ENCODE measurements around the gene KRTAP10-2.
"Not testable (repeated sequence)": the region's sequence is repeated elsewhere in the genome, so short reads cannot be mapped to it uniquely, and the experiment has no call there.

Gene KRTAP10-2

GRCh38 chr21:44582055-44582454 is 30.8 kb upstream of the KRTAP10-2 start:
- DNase-seq: no peak

DNA sequence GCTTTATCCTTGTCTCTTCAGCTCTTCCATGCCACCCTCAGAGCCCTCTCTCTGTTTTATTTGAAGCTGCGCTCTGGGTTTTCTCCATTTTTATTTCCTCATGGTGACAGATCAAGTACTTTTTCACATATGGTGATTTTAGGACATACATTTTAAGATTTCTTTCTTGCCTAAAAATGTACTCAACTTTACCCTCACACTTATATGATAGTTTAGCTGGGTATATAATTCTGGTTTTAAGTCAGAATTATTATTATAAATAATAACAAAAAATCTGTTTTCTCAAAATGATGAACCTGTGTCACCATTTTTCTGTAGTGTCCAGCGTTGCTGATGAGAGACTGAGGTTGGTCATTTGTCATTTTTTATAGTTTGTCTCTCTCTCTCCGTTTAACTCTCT is 29.9 kb upstream of the KRTAP10-2 start:
- DNase-seq: no peak

- not testable (repeated sequence) for DNase-seq
These were observed 29.0 kb upstream of the KRTAP10-2 start, which contains the start of gene KRTAP10-5 for GRCh38 chr21:44580231-44580821. Gene KRTAP10-5, minus strand, starts transcription at chr21:44580604. Its CDS starts 26 bp downstream, at chr21:44580578.

- no peak for DNase-seq
These were observed 28.5 kb upstream of the KRTAP10-2 start for GRCh38 chr21:44579833-44580144.

DNA sequence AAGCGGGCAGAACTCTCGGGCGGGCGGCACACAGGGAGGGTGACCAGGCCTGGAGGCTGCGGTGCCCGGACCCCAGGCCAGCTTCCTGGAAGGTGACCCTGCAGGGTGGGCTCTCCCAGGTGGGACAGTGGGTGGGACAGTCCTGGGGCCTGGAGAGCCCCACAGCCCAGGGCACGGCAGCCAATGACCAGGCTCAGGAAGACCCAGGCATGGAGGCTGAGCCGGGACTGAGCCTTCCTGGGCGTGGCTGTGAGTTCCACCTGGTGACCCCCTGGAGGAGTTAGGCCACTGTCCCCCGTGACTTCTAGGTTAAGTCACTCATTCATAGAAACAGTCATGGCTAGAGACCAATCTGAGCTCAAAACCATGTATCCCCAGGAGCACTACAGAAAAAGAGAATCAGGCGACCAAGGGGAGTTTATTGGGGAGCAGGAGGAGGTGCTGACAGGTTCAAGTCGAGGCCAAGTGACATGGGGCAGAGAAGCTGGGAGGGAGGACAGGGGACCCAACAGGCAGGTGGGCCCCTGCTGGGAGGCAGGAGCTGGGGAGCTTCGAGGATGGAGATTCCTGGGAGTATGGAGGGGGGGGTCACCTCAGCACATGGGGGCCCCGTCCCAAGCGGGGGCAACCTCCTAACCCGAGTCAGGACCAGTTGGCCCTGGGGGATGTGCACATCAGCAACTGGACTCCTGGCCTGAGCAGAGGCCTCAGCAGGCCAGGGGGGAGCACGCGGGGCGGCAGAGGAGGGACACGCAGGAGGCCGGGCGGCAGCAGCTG is 27.9 kb upstream of the KRTAP10-2 start:
- DNase-seq: no peak

- no peak for DNase-seq
These were observed 27.2 kb upstream of the KRTAP10-2 start for GRCh38 chr21:44578371-44579055.

GRCh38 chr21:44576025-44576420 is 24.7 kb upstream of the KRTAP10-2 start:
- no peak for DNase-seq

- DNase-seq: no peak
These were observed 24.2 kb upstream of the KRTAP10-2 start for GRCh38 chr21:44575307-44576024.

- no peak for DNase-seq
These were observed 23.4 kb upstream of the KRTAP10-2 start for GRCh38 chr21:44574457-44575306.

- DNase-seq: not testable (repeated sequence)
These were observed 22.5 kb upstream of the KRTAP10-2 start, which contains the start of gene KRTAP10-4 for GRCh38 chr21:44573630-44574456. Gene KRTAP10-4, plus strand, starts transcription at chr21:44573729. Its CDS starts 30 bp downstream, at chr21:44573759.

DNA sequence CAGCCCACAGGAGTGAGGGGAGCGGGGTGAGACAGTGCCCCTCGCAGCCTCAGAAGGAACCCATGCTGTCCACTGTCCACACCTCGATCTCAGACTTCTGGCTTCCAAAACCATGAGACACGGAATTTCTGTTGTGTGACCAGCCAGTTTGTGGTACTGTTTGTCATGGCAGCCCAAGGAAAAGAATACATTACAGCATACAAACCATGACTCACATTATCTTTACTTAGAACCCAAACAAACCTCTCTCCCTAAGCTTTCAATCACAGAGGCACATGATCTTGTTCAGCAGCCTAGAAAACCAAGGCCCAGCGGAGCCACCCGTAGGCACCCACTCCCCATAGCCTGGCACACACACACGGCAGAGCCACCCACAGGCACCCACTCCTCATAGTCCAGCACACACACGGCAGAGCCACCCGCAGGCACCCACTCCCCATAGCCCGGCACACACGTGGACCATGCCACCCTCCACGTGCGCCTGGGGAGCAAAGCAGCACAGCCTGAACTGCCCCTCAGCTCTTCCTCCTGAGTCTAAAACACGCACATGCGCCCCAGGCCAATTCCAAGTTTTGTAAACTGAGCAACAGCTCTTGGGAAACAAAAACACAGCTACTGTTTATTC is 21.8 kb upstream of the KRTAP10-2 start:
- DNase-seq: no peak

- DNase-seq: no peak
These were observed 20.8 kb upstream of the KRTAP10-2 start for GRCh38 chr21:44571844-44572782.

GRCh38 chr21:44571296-44571695 is 20.0 kb upstream of the KRTAP10-2 start:
- DNase-seq: no peak

DNA sequence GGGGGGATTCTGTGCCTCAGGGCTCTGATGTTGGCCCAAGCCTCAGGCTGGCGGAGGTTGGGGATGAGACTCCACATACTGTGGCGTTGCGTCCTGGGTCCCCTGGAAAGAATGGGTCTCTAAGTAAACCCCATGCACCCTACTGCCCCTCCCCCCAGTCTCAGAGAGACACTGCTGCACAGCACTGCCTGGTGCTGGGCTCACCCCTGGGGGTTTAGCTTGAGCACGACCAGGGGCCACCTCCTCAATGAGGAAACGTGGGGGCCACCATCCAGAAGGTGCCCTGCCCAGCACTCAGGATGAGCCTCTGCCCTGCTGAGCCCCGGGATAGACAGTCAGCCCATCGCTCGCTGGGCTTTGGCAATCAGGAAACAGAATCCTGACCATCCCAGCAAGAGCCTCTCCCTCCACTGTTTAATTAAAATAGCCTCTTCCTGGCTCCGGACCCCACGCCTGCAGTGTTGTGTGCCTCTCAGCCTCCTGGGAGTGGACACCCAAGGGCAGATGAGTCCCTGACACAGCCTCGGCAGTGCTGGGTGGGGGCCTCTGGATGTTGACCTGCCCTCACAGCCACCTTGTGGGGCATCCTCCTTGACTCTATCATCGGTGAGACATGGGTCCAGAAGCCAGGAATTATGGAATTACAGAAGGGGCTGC is 18.7 kb upstream of the KRTAP10-2 start:
- no peak for DNase-seq

DNA sequence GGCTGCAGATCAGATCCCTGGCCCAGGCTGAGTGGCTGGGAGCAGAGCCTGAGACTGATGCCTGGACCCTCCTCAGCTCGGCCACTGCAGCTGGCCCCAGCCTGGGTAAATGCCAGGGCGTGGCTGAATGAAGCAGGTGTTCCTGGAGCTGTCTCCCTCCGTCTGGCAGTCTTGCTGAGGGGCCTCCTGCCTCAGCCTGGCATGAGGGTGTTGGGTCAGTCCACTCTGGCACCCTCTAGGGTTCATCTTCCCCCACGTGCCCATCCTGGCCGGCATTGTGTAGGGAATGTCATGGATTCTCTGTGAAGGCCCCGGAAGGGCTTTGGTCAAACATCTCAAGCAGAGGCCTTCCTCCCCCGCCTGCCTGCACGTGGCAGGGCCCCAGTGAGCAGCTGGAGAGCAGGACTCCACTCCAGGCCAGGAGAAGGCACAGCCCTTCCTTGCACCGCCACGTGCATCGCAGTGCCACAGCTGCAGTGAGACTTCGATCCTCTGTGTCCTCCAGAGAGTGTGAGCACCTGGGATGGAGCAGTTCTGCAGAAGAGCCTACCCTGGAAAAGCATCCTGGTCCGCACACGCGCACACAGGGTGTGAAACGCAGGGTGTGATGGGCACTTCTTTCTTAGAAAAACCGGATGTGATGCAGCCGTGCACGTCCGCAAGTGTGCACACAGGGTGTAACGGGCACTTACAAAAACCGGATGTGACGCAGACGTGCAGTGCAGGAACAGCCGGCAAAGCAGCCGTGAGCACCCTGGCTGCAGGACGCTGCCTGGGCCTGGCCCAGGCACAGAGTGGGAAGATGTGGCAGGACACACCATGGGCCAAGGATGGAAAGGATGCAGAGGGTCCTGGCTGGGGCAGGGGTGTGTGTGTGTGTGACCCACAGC is 17.6 kb upstream of the KRTAP10-2 start:
- no peak for DNase-seq

GRCh38 chr21:44568261-44568660 is 17.0 kb upstream of the KRTAP10-2 start:
- DNase-seq: no peak

- DNase-seq: no peak
These were observed 16.3 kb upstream of the KRTAP10-2 start for GRCh38 chr21:44567481-44568171.

All from CD4-positive, alpha-beta T cell treated with Interleukin-1 beta for 1 hour (primary cell).